SU-DHL-6 (cell line): Measurements from ENCODE around the gene ADIPOR1.
"Not testable (repeated sequence)": the region's sequence is repeated elsewhere in the genome, so short reads cannot be mapped to it uniquely, and the experiment has no call there.

ENCODE experiments used
- CTCF ChIP-seq: fragments of 200-600 bp; sonication (generic); IDR thresholded peaks from one replicate; pipeline ENCODE4 v1.5.1; 2017; ENCODE audit warnings: antibody characterized with exemption, mild to moderate bottlenecking, low read length, moderate library complexity; ENCODE audit not compliant: insufficient read depth, poor library complexity, severe bottlenecking
- EZH2phosphoT487 ChIP-seq: fragments of 200-600 bp; sonication (generic), shearing (Covaris generic); conservative IDR thresholded peaks from 2 replicates; pipeline ENCODE4 v1.6.1; 2018; ENCODE audit warnings: mild to moderate bottlenecking, antibody characterized with exemption, low read length, moderate library complexity, mixed read lengths

DNA sequence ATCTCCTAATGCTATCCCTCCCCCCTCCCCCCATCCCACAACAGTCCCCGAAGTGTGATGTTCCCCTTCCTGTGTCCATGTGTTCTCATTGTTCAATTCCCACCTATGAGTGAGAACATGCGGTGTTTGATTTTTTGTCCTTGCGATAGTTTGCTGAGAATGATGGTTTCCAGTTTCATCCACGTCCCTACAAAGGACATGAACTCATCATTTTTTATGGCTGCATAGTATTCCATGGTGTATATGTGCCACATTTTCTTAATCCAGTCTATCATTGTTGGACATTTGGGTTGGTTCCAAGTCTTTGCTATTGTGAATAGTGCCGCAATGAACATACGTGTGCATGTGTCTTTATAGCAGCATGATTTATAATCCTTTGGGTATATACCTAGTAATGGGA lies 21.7 kb downstream of the ADIPOR1 start:
- TF ChIP-seq CTCF, EZH2phosphoT487: not testable (repeated sequence)
